GM21825 (cell line): ENCODE measurements around the gene PSMF1.

Experiments
- ATAC-seq: cut with Tn5 transposase; IDR thresholded peaks from one replicate; pipeline ENCODE4 v1.9.1; 2021; ENCODE audit warnings: mild to moderate bottlenecking, moderate library complexity; ENCODE audit not compliant: unreplicated experiment

The PSMF1 gene

GRCh38 chr20:1163105-1163504 lies 44.7 kb downstream of the PSMF1 start:
- ATAC-seq, result no peak

GRCh38 chr20:1163653-1164052 lies 45.3 kb downstream of the PSMF1 start:
- ATAC-seq, result no peak

- no peak for ATAC-seq
Observed at GRCh38 chr20:1164871-1165270, 46.5 kb downstream of the PSMF1 start.

- ATAC-seq, result no peak
Observed at GRCh38 chr20:1165521-1165920, 47.1 kb downstream of the PSMF1 start.

- ATAC-seq, result no peak
Observed at GRCh38 chr20:1165941-1166340, 47.5 kb downstream of the PSMF1 start.

DNA sequence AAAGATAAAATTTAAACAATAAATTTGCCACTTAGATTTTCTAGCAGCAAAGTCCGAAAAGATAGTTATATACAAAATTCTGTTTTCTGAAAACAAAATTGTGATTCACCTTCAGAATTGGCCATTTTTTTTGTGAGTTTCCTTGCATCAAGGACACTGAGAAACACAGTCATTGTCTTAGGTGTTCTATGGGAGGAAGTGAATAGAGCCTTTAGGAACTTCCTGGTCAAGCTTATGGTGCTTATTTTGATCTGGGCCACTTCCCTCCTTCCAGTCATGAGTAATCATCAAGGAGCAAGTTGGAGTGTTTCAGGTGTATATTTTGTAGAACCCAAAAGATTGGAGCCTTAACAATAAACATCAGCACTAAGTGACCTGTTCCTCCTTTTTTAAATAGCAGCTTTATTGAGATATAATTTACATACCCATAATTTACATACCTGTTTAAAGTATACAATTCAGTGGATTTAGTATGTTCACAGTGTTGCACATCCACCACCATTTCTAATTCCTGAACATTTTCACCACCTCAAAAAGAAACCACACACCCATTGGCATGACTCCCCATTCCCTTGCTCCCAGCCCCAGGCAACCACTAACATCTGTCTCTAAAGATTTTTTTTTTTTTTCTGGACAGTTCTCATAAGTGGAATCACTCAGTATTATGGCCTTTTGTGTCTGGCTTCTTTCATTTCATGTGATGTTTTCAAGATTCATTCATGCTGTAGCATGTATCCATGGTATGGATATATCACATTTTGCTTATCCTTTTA lies 48.7 kb downstream of the PSMF1 start:
- no peak for ATAC-seq

- no peak for ATAC-seq
Observed at GRCh38 chr20:1169224-1169623, 50.8 kb downstream of the PSMF1 start.

DNA sequence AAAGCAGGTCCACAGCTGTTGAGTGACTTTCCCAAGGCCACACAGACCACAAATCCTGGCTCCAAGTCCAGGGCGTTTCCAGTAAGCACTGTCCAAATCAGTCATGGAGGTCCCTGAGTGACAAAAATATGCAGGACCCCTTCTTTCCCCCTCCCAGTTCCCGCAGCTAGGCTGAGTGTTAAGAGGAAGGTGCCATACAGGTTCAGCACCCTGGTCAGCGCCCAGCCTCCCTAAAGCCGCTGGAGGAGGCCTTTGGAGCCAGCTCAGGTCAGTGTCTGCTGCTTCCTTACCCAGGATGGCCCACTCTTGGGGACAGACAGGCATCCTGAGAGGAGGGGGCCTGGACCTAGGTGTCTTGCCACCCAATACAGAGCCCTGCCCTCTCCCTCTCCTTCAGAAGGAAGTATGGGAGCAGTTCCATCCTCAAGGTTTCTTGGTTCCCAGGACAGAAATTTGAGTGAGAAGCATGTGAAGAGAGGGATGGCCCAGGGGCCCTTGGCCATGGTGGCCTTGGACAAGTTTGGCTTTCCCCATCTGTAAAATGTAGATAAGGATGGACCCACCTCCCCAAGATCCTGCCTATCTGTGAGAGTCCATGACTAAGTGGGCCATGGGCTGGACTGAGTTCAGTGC lies 53.2 kb downstream of the PSMF1 start:
- no peak for ATAC-seq

GRCh38 chr20:1173698-1174097 lies 55.3 kb downstream of the PSMF1 start:
- ATAC-seq, result no peak

- no peak for ATAC-seq
Observed at GRCh38 chr20:1174787-1175186, 56.4 kb downstream of the PSMF1 start.

DNA sequence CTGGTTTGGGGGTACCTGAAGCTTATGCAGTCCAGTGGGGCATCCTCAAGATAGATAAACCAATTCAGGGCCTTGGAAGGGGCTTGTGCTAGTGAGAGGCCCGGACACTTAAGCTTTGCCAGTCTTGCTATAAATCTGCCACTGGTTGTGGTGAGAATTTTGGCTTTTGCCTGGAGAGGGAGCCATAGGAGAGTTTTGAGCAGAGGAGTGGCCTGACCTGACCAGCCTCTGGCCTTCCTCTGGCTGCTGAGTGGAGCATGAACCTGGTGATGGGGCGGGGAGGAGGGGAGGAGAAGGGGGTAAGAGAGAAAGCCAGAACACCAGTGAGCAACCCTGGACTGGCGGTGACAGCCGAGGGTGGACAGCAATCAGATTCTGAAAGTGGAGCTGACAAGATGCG lies 59.3 kb downstream of the PSMF1 start:
- no peak for ATAC-seq

DNA sequence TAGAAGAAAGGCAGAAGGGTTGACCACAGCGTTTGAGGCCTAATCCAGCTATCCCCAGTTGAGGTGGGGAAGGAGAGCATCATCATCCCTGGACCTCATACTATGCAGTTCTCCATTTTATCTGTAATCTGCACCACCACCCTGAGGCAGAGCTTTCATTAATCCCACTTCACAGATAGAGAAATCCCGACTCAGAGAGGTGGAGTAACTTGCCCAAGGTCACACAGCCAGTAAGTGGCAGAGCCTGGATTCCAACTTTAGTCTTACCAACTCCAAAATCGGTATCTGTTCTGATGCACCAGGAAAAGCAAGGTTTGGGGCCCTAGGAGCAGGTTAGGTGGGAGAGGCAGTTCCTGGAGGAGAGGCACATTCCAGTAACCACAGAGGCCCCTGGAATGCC lies 59.7 kb downstream of the PSMF1 start:
- ATAC-seq, result no peak

DNA sequence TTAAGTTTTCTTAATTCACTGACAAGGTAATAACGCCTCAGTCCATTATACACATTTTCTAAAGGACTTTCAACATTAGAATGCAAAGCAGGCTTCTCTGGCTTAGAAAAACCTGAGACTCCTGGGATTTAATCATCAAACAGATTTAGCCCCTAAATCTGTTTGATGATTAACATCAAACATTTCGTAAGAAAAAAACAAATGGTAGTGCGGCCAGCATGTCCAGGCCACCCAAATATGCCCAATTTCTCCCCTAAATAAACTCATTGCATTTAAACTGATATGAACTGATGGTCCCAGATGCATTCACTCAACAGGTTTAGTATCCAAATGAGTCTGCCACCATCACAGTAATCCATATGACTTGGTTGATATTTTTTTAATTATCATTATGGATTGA lies 60.2 kb downstream of the PSMF1 start:
- no peak for ATAC-seq

DNA sequence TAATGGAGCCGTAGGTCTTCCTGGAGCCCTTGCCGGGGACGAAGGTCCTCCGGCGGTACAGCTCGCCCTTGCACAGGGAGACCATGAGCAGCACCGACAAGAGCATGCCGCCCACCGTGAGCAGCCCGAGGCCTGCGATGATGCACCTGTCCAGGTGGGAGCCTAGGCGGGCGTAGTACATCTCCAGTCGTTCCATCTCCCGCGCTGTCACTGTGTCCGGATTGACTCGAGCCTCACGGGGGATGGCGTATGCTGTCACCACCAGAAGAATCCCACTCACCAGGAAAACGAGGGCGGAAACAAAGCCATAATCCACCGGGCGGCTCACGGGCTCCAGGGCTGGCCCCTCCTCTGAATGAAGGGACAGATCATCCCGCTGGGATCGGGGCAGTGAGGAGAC lies 62.5 kb downstream of the PSMF1 start:
- ATAC-seq, result no peak

DNA sequence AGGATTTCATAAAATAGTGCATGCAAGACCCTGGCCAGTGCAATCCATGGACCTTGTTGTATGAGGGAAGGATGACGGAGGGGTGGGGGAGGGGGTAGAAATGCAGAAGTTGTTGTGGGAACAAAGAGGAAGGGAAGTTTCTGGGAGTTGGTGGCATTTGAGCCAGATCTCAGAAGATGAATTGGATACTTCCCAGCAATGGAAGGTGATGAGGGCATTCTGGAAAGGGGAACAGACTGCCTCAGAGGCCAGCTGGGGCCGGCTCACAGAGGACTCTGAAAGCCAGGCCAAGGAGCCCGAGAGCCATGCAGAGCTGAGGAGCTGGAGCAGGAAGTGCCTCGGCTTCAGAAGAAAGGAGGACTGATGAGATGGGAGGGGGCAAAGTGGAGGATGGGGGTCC lies 63.7 kb downstream of the PSMF1 start:
- no peak for ATAC-seq

GRCh38 chr20:1183153-1183552 lies 64.8 kb downstream of the PSMF1 start:
- no peak for ATAC-seq

DNA sequence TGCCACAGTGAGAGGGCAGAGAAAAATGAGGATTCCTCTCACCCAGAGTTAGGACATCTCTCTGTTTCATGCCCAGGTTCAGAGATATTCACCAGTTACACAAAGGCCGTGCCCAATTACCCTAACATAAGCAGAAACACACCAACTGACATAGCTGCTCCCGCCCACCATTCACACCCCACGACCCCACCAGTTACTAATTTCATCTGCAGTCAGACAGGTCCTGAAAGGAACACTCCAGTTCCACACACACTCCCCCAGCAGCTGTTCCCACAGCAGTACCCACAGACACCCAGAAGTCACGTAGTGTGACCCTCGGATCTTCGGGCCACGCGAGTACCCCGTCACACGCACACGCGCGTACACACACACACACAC lies 65.8 kb downstream of the PSMF1 start:
- ATAC-seq, result no peak

DNA sequence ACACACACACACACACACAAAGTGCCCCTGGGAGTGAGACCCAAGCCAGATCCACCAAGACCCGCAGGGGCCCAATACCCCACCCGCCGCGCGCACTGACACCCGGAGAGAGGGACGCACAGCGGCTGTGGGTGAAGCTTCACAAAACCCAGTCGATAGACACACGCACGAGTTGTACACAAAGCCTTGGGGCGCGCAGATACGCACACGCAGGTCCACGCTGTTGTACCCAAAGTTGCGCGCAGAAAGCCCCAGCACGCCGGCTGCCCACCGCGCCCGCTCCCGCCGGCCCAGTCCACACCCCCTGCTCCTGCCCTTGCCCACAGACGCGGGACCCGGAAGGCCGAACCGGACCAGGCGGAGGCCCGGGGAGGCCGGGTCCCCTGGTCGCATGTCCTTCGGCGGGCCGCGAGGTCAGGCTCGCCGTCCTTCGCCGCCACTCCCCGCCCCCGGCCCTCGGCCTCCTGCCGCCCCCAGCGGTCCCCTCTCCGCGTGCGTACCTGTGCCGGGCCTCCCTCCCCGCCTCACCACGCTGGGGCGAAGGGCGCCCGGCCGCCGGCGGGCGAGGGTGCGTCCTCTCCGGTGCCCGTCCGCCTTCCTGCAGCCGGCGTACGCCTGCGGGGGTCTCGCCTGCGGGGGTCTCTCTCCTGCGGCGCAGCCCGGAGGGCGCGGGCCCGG lies 66.4 kb downstream of the PSMF1 start, which contains the start of gene TMEM74B:
TMEM74B (minus strand) TSS at position 344 of the 678 bp plus-strand sequence. CDS start 1,180 bp downstream, outside the sequence.
- no peak for ATAC-seq

- no peak for ATAC-seq
Observed at GRCh38 chr20:1185316-1185741, 66.9 kb downstream of the PSMF1 start.

GRCh38 chr20:1185790-1186334 lies 67.5 kb downstream of the PSMF1 start:
- ATAC-seq, result no peak

DNA sequence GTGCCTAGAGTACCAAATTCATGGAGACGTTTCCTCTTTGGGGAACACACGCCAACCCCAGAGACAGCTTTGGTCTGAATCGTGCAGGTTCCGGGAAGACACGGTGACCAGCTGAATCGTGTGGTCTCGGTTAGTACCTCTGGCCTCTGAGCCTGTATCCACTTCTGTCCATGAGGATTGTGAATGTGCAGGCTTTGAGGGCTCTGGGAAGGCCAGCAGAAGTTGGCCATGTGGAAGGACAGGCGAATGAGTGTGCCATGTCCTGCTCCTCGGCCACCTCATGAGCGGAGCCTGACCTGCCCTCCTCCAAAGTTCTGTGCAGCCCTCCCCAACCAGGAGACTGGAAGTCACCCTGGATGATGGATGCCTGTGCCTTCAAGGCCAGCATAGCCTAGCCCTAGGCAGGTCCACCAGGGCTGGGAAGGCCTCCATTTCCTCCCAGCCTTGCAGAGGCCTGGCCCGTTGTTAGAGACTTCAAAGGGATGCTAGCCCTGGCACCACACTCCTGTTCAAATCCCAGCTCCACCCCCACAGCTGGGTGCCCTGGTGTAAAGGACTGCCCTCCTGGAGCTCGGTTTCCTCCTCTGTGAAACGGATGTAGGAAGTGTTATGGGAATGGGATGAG lies 68.1 kb downstream of the PSMF1 start:
- no peak for ATAC-seq
